H7 (cell line): ENCODE measurements around the gene FBXL3. TPM values are rescaled to one million over a fixed set of nuclear protein-coding genes. Genes with fewer than 3 reads are reported as not detected.
"Not testable (repeated sequence)": the region's sequence is repeated elsewhere in the genome, so short reads cannot be mapped to it uniquely, and the experiment has no call there.

Experiments used
- DNase-seq: peaks from one replicate; pipeline ENCODE4 v3.0.0; 2012
- H3K27me3 ChIP-seq: 2 replicates; pipeline ENCODE4 v1.6.0; 2011; ENCODE audit warnings: mild to moderate bottlenecking, low read length; ENCODE audit not compliant: control insufficient read depth, insufficient read depth
- H3K36me3 ChIP-seq: replicated peaks from 2 replicates; pipeline ENCODE4 v1.5.1; 2011; ENCODE audit warnings: low read length; ENCODE audit not compliant: control insufficient read depth, insufficient read depth
- H3K4me3 ChIP-seq: 2 replicates; pipeline ENCODE4 v1.5.1; 2011; ENCODE audit warnings: low read depth, mild to moderate bottlenecking, control low read depth, low read length, moderate library complexity; ENCODE audit not compliant: insufficient read depth
- total RNA-seq: library from RNA; depleted of rRNA; stranded (reverse); fragments of >200 nt; shearing (Covaris generic); gene quantifications from 2 replicates; pipeline ENCODE4 v1.2.3, GENCODE V29; 2014; rRNA removed

Gene FBXL3
- total RNA-seq, 1 experiment from 2014 or later, result 13.8 TPM

DNA sequence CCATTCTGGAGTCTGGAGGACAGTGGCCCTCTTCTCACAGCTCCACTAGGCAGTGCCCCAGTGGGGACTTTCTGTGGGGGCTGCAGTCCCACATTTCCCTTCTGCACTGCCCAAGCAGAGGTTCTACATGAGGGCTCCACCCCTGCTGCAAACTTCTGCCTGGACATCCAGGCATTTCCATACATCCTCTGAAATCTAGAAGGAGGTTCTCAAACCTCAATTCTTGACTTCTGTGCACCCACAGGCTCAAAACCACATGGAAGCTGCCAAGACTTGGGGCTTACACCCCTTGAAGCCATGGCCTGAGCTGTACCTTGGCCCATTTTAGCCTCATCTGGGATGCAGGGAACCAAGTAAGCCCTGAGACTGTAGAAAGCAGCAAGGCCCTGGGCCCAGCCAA, 67.2 kb downstream of the FBXL3 start:
- not testable (repeated sequence) for DNase-seq, H3K4me3 ChIP-seq, H3K27me3 ChIP-seq, H3K36me3 ChIP-seq

- no peak overlapping the region for H3K4me3 ChIP-seq
- no peaks in the 10 kb centered on the region for H3K27me3 ChIP-seq
- no peak for DNase-seq
- H3K36me3 ChIP-seq, result no peaks in the 10 kb centered on the region
Measured at GRCh38 chr13:76958841-76959432, 68.0 kb downstream of the FBXL3 start.

- DNase-seq, result no peak
- Histone ChIP-seq H3K4me3 (no peak overlapping the region), H3K27me3 (no peaks in the 10 kb centered on the region), H3K36me3 (no peaks in the 10 kb centered on the region)
Measured at GRCh38 chr13:76955661-76956060, 71.3 kb downstream of the FBXL3 start.

Other genes with a start within 250 kb of the FBXL3 start
- gene KCTD12, start 140.8 kb downstream of the FBXL3 start, total RNA-seq, result 3.5 and 4.2 TPM in 2 replicates
- gene ACOD1, start 78.6 kb downstream of the FBXL3 start, total RNA-seq, result not detected in 2 replicates
- gene CLN5, start 35.1 kb downstream of the FBXL3 start, total RNA-seq, result 7.8 and 8.8 TPM in 2 replicates